Osteoblast (primary cell): ENCODE results near the gene BBS12. TPM values are rescaled to one million over a fixed set of nuclear protein-coding genes. Genes with fewer than 3 reads are reported as not detected.
A peak's percentile ranks its signal among the peaks of the same experiment; 100 is the strongest.

Source experiments
- DNase-seq: peaks from one replicate; pipeline ENCODE4 v3.0.0; 2011; ENCODE audit warnings: low spot score, mixed read lengths; ENCODE audit not compliant: insufficient read length; ENCODE audit errors: missing footprints
- H2AFZ ChIP-seq: 2 replicates; pipeline ENCODE4 v1.6.0; 2011; ENCODE audit warnings: mild to moderate bottlenecking, low read length
- H3K27ac ChIP-seq: 2 replicates; pipeline ENCODE4 v1.5.1; 2011; ENCODE audit warnings: mild to moderate bottlenecking, low read depth, low read length, moderate library complexity
- H3K27me3 ChIP-seq: 2 replicates; pipeline ENCODE4 v1.6.0; 2012; ENCODE audit warnings: mild to moderate bottlenecking, control low read depth, inconsistent platforms, low read length, moderate library complexity; ENCODE audit not compliant: insufficient read depth
- H3K36me3 ChIP-seq: 2 replicates; pipeline ENCODE4 v1.5.1; 2011; ENCODE audit warnings: mild to moderate bottlenecking, low read length, control low read depth, moderate library complexity; ENCODE audit not compliant: insufficient read depth
- H3K4me1 ChIP-seq: 2 replicates; pipeline ENCODE4 v1.5.1; 2011; ENCODE audit warnings: mild to moderate bottlenecking, low read length, control low read depth, moderate library complexity; ENCODE audit not compliant: insufficient read depth
- H3K4me2 ChIP-seq: 2 replicates; pipeline ENCODE4 v1.6.0; 2011; ENCODE audit warnings: mild to moderate bottlenecking, low read length; ENCODE audit not compliant: insufficient read depth
- H3K4me3 ChIP-seq: fragments of 200-600 bp; sonication (generic); 3 replicates; pipeline ENCODE4 v1.5.1; 2012; ENCODE audit warnings: mild to moderate bottlenecking, low read length, inconsistent platforms; ENCODE audit not compliant: insufficient read depth
- H3K79me2 ChIP-seq: 2 replicates; pipeline ENCODE4 v1.6.0; 2012; ENCODE audit warnings: mild to moderate bottlenecking, low read length, control low read depth, inconsistent platforms; ENCODE audit not compliant: insufficient read depth
- H3K9me3 ChIP-seq: 2 replicates; pipeline ENCODE4 v1.5.1; 2011; ENCODE audit warnings: low read depth, low read length, control low read depth
- H4K20me1 ChIP-seq: 2 replicates; pipeline ENCODE4 v1.6.0; 2012; ENCODE audit warnings: mild to moderate bottlenecking, low read length, control low read depth; ENCODE audit not compliant: insufficient read depth
- CTCF ChIP-seq: IDR thresholded peaks from 2 replicates; pipeline ENCODE4 v1.5.1; 2011; ENCODE audit warnings: mild to moderate bottlenecking, low read depth, low read length, moderate library complexity; ENCODE audit errors: extremely low read depth
- total RNA-seq: library from RNA; depleted of rRNA; stranded (reverse); fragments of >200 nt; gene quantifications from 2 replicates; pipeline ENCODE4 v1.2.3, GENCODE V29; 2012

Gene BBS12
- total RNA-seq, 1 donor, result 9.4 TPM

GRCh38 chr4:122777846-122778673 lies 45.6 kb downstream of the BBS12 start:
- H3K4me1 ChIP-seq, result peaks cover 36% of the 10 kb centered on the region
- peak; percentile 41 for DNase-seq
- H3K79me2 ChIP-seq, result no peaks in the 10 kb centered on the region
- H3K4me2 ChIP-seq, result peak overlapping the region; percentile 40
- no peak overlapping the region for H3K4me3 ChIP-seq
- H4K20me1 ChIP-seq, result no peaks in the 10 kb centered on the region
- peak overlapping the region; percentile 57 for H3K27ac ChIP-seq
- no peak for TF ChIP-seq CTCF
- no peaks in the 10 kb centered on the region for H3K27me3 ChIP-seq
- no peak overlapping the region for H2AFZ ChIP-seq
- no peaks in the 10 kb centered on the region for H3K36me3 ChIP-seq
- no peaks in the 10 kb centered on the region for H3K9me3 ChIP-seq

GRCh38 chr4:122781486-122781885 lies 49.0 kb downstream of the BBS12 start:
- DNase-seq, result no peak
- Histone ChIP-seq H3K4me3 (no peak overlapping the region), H3K79me2 (no peaks in the 10 kb centered on the region), H3K4me2 (no peak overlapping the region), H3K27ac (no peak overlapping the region), H3K27me3 (no peaks in the 10 kb centered on the region), H3K9me3 (no peaks in the 10 kb centered on the region), H3K36me3 (no peaks in the 10 kb centered on the region), H3K4me1 (peaks cover 43% of the 10 kb centered on the region), H4K20me1 (no peaks in the 10 kb centered on the region), H2AFZ (peak overlapping the region; percentile 33)
- no peak for TF ChIP-seq CTCF

GRCh38 chr4:122783301-122784215 lies 51.1 kb downstream of the BBS12 start:
- H3K36me3 ChIP-seq, result no peaks in the 10 kb centered on the region
- peak overlapping the region; percentile 2 for H3K4me3 ChIP-seq
- no peaks in the 10 kb centered on the region for H3K27me3 ChIP-seq
- no peak for TF ChIP-seq CTCF
- DNase-seq, result peak; percentile 86
- H2AFZ ChIP-seq, result no peak overlapping the region
- peaks cover 33% of the 10 kb centered on the region for H3K4me1 ChIP-seq
- peak overlapping the region; percentile 60 for H3K4me2 ChIP-seq
- no peaks in the 10 kb centered on the region for H3K9me3 ChIP-seq
- peak overlapping the region; percentile 69 for H3K27ac ChIP-seq
- H4K20me1 ChIP-seq, result no peaks in the 10 kb centered on the region
- H3K79me2 ChIP-seq, result no peaks in the 10 kb centered on the region

- Histone ChIP-seq H3K9me3 (no peaks in the 10 kb centered on the region), H2AFZ (no peak overlapping the region), H3K27ac (peak overlapping the region; percentile 69), H4K20me1 (no peaks in the 10 kb centered on the region), H3K79me2 (no peaks in the 10 kb centered on the region), H3K27me3 (no peaks in the 10 kb centered on the region), H3K4me2 (peak overlapping the region; percentile 60), H3K36me3 (no peaks in the 10 kb centered on the region), H3K4me3 (no peak overlapping the region), H3K4me1 (peaks cover 31% of the 10 kb centered on the region)
- TF ChIP-seq CTCF, result no peak
- no peak for DNase-seq
Measured at GRCh38 chr4:122784261-122784660, 51.8 kb downstream of the BBS12 start.
